ENCODE measurements around the gene NFATC4. TPM values are rescaled to one million over a fixed set of nuclear protein-coding genes. Genes with fewer than 3 reads are reported as not detected.

NFATC4 gene
- total RNA-seq, 1 donor from 2014 or later, result 44.3 TPM

DNA sequence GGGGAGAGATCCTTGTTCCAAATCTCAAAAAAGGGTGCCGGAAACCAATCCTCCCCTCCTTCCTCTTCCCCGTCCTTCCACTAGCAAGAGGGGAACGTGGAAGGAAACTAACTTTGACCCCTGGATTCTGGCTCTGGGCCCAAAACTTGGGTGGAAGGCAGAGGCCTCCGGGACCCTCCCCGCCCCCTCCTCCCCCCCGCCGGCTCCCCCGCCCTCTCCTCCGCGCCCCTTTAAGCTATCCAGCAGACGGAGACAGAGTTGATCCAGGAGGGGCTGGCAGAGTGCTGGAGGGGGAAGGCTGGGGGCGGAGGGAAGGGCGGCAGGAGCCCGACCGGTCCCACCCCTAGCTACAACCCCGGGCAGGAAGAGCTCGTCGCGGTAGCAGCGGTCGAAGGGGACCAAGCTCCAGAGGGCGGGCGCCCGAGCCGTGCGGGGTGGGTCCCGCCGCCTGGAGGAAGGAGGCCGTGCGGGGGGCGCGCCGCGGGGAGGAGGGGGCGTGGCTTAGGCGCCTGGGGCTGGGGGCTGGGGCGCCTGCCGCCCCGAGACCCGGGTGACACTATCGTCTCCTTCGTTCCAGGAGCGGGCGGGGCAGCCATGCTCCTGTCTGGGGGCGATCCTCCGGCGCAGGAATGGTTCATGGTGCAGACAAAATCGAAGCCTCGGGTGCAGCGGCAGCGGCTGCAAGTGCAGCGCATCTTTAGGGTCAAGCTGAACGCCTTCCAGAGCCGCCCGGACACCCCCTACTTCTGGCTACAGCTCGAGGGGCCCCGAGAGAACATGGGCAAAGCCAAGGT, 30.9 kb downstream of the NFATC4 start, which contains the start of gene NYNRIN:
Gene NYNRIN (plus strand): TSS at position 351 of the 794 bp plus-strand sequence. CDS start 244 bp downstream, at position 595.
- TF ChIP-seq, protein P1, sequence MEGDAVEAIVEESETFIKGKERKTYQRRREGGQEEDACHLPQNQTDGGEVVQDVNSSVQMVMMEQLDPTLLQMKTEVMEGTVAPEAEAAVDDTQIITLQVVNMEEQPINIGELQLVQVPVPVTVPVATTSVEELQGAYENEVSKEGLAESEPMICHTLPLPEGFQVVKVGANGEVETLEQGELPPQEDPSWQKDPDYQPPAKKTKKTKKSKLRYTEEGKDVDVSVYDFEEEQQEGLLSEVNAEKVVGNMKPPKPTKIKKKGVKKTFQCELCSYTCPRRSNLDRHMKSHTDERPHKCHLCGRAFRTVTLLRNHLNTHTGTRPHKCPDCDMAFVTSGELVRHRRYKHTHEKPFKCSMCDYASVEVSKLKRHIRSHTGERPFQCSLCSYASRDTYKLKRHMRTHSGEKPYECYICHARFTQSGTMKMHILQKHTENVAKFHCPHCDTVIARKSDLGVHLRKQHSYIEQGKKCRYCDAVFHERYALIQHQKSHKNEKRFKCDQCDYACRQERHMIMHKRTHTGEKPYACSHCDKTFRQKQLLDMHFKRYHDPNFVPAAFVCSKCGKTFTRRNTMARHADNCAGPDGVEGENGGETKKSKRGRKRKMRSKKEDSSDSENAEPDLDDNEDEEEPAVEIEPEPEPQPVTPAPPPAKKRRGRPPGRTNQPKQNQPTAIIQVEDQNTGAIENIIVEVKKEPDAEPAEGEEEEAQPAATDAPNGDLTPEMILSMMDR (conservative IDR thresholded peaks at IDR 0.05), result peak; percentile 19
- Mint-ChIP-seq H3K27ac (ENCODE audit: unreplicated experiment) (no peak within 1 kb of the TSS), H3K9me3 (no peaks in the 10 kb centered on the region), H3K36me3 (ENCODE audit: low read depth) (no peaks in the 10 kb centered on the region), H3K4me3 (peak within 1 kb of the TSS; percentile 83), H3K27me3 (ENCODE audit: low read depth) (no peaks in the 10 kb centered on the region), H3K4me1 (peaks cover 13% of the 10 kb centered on the region)
- peak; percentile 19 for DNase-seq (ENCODE audit: low read depth, low spot score)

GRCh38 chr14:24399447-24399822, 31.5 kb downstream of the NFATC4 start:
- H3K27ac Mint-ChIP-seq (ENCODE audit: unreplicated experiment), result no peak overlapping the region
- no peak for DNase-seq (ENCODE audit: low read depth, low spot score)
- peaks cover 13% of the 10 kb centered on the region for H3K4me1 Mint-ChIP-seq
- no peaks in the 10 kb centered on the region for H3K27me3 Mint-ChIP-seq (ENCODE audit: low read depth)
- H3K9me3 Mint-ChIP-seq, result no peaks in the 10 kb centered on the region
- no peaks in the 10 kb centered on the region for H3K36me3 Mint-ChIP-seq (ENCODE audit: low read depth)
- peak overlapping the region; percentile 83 for H3K4me3 Mint-ChIP-seq
- TF ChIP-seq, protein P1 (conservative IDR thresholded peaks at IDR 0.05), result no peak

- Mint-ChIP-seq H3K27me3 (ENCODE audit: low read depth) (no peaks in the 10 kb centered on the region), H3K36me3 (ENCODE audit: low read depth) (no peaks in the 10 kb centered on the region), H3K27ac (ENCODE audit: unreplicated experiment) (no peak overlapping the region), H3K4me1 (peaks cover 13% of the 10 kb centered on the region), H3K9me3 (no peaks in the 10 kb centered on the region), H3K4me3 (peak overlapping the region; percentile 83)
- DNase-seq (ENCODE audit: low read depth, low spot score), result no peak
- TF ChIP-seq, protein P1 (conservative IDR thresholded peaks at IDR 0.05), result no peak
Measured at GRCh38 chr14:24399999-24400718, 32.2 kb downstream of the NFATC4 start.

- Mint-ChIP-seq H3K27me3 (ENCODE audit: low read depth) (no peaks in the 10 kb centered on the region), H3K27ac (ENCODE audit: unreplicated experiment) (no peak overlapping the region), H3K9me3 (no peaks in the 10 kb centered on the region), H3K4me3 (peak overlapping the region; percentile 42), H3K36me3 (ENCODE audit: low read depth) (no peaks in the 10 kb centered on the region), H3K4me1 (peaks cover 13% of the 10 kb centered on the region)
- TF ChIP-seq, protein P1 (conservative IDR thresholded peaks at IDR 0.05), result no peak
- DNase-seq (ENCODE audit: low read depth, low spot score), result no peak
Measured at GRCh38 chr14:24401810-24402702, 34.1 kb downstream of the NFATC4 start.

Data from neural crest cell (in vitro differentiated cells).